ENCODE results near the gene IFT122.
"Not testable (repeated sequence)": the region's sequence is repeated elsewhere in the genome, so short reads cannot be mapped to it uniquely, and the experiment has no call there.

Gene IFT122

DNA sequence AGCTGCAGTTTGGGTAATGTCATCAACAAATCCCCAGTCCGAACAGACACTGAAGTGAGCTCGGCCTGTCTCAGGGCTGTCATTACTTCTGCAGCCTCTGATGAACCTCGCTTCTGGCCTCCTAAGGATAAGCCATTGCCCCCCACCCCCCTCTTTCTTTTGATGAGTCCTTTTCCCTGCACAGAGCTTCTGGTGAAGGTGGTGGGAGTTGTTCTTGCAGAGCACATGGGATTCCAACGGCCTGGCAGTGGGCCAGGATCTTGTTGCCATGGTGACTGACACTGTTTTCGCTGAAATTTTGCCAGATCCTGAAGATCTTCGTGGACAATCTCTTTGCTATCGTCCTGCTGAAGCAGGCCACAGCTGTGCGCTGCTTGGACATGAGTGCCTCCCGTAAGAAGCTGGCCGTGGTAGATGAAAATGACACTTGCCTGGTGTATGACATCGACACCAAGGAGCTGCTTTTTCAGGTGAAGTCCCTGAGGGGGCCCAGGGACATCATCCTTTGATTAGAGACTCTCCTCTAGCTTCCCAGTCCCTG is 41.3 kb downstream of the IFT122 start:
- not testable (repeated sequence) for DNase-seq

DNA sequence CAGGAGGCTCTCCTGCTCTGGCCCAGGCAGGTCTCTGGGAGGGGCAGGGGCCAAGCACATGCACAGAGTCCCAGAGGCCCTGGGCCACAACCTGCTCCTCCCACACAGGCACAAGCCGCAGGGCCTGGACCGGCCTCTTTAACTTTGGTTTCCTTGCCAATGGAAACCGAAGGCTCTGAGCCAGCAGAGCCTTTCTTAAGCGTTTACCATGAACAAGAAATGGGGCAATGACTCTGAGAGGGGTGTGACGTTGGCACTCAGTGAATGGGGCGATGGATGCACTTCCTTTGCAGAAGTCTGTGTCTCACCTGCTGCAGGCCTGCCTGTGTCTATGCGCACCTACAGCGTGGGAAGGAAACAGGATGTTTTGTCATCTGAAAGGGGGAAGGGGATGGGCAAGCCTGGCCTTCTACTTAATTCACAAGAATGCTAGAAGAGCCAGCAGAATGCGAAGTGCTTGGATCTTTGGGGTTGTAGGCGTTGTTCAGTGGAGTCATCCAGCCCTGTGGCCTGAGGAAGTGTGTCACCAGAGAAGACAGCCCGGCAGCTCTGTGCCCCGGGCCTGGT is 41.8 kb downstream of the IFT122 start:
- DNase-seq = no peak

DNA sequence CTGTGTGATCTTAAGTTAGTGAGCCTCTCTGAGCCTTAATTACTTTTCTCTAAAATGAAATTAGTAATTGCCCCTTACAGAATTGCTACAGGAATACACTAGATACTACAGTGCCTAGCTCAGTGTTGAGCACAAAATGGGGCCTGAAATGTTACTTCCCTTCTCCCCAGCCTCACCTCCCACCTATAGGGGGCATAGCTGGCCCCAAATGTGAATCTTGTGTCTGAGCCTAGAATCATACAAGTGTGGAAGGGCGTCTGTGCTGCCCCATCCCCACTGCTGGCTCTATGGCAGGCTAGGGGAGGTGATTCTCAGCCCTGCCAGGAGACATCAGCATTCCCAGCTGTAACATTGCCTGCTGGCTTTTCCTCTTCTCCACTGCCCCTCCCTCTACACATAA is 42.7 kb downstream of the IFT122 start:
- DNase-seq = no peak

DNA sequence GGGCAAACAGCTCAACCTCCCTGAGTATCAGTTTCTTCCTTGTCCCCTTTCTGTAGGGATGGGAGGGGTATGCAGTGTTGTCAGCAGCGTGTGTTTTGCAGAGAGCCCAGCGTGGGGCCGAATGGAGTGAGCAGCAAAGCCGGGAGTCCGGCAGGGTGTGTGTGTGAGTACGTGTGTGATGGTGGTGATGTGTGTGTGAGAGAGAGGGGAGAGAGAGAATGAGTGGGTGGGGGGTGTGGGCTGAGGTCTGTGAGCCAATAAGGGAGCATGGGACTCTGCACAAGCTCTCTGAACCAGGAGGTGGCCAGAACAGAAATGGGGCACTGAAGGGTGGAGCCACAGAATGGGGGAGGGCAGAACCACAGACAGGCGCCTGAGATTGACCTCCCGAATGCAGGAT is 43.8 kb downstream of the IFT122 start:
- no peak for DNase-seq

- not testable (repeated sequence) for DNase-seq
Measured at GRCh38 chr3:129485146-129485545, 45.1 kb downstream of the IFT122 start.

DNA sequence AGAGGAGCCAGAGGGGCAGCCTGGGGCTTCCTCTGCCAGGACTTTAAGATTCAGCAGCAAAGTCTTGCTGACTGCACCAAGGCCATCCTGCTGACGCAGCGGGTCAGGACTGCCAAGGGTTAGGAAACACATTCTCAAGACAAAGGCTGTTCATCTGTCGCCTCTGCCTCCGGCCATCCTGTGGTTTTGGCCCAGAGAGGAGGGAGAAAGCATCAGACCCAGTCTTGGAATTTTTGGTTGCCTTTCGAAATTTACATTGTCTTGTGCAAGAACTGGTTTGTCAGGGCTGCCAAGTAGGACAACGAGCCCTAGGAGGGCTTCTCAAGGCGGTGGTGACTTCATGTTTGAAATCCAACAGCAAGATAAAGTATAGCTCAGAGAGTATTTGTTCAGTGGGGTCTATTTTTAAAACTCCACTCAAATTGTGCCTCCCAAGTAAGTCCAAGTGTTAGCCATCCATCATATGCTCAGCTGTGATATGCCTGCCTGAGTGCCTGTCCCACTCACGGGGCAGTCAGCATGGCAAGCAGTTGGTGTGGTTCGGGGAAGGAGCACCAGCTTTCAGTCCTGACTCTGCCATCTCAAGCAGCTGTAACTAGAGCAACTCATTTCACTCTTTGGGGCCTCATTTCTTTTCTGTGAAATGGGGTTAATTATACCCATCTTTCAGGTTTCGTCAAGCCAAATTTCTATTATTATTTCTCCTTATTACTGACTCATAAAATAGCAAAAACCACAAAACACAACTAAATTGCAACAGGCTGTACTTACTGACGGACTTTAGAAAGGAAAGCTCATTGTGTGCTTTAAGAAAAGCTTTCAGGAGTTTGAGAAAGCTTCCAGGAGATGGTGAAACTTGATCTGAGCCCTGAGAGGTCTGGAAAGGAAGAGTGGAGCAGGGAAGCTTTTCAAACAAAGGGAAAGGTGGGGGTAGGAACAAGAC is 46.0 kb downstream of the IFT122 start:
- DNase-seq = peak; percentile 71

GRCh38 chr3:129486664-129487035 is 46.6 kb downstream of the IFT122 start:
- no peak for DNase-seq

GRCh38 chr3:129487183-129487867 is 47.3 kb downstream of the IFT122 start:
- no peak for DNase-seq

GRCh38 chr3:129487868-129488335 is 47.9 kb downstream of the IFT122 start:
- not testable (repeated sequence) for DNase-seq

GRCh38 chr3:129489258-129489657 is 49.2 kb downstream of the IFT122 start:
- not testable (repeated sequence) for DNase-seq

DNA sequence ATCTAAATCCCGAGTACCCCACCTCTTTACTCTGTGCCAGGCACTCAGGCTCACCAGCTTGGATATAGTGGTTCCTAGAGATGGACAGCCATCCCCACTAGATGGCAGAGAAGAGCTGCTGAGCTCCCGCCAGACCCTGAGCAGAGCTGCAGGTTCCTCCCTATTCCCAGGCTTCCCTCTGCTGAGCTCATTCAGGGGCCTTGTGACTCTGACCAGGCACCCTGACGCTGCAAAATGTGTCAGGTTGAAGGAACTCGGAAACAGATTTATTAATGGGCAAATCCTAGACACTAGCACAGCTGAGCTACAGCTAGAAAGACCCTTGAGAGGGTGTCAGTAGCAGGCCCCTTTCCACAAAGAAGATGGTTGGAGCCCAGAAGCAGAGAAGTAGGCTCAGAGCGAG is 50.2 kb downstream of the IFT122 start:
- peak; percentile 34 for DNase-seq

- not testable (repeated sequence) for DNase-seq
Measured at GRCh38 chr3:129491077-129491476, 51.1 kb downstream of the IFT122 start.

DNA sequence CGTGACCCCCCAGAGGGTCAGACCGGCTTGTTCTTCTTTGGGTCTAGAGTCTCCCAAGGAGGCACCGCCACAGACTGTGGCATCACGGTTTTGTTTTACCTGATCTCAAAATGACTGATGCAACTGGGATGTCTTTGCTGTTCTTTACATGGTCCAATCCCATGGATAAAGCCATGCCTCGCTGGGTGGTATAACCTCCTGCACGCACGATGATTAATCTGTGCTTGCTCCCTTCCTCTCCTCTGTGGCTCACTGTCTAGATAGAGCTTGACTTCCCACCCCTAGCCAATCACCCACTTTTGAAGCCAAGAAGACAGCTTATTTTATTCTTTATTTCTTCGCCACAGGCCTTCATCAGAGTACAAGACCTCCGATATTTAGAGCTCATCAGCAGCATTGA is 51.8 kb downstream of the IFT122 start:
- no peak for DNase-seq

DNA sequence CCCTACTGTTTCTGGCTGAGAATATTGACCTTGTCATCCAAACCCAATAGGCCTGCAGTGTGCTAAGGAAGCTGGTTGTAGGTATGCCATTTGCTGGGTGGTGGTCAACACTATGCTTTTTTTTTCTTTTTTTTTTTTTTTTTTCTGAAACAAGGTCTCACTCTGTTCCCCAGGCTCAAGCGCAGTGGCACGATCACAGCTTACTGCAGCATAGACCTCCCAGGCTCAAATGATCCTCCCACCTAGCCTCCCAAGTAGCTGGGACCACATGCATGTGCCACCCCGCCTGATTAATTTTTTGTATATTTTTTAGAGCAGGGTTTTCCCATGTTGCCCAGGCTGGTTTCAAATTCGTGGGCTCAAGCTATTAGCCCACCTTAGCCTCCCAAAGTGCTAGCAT is 52.7 kb downstream of the IFT122 start:
- DNase-seq = no peak

GRCh38 chr3:129493206-129493605 is 53.2 kb downstream of the IFT122 start:
- DNase-seq = no peak

GRCh38 chr3:129494499-129494898 is 54.5 kb downstream of the IFT122 start:
- DNase-seq = not testable (repeated sequence)

- DNase-seq = not testable (repeated sequence)
Measured at GRCh38 chr3:129495006-129495639, 55.1 kb downstream of the IFT122 start.

DNA sequence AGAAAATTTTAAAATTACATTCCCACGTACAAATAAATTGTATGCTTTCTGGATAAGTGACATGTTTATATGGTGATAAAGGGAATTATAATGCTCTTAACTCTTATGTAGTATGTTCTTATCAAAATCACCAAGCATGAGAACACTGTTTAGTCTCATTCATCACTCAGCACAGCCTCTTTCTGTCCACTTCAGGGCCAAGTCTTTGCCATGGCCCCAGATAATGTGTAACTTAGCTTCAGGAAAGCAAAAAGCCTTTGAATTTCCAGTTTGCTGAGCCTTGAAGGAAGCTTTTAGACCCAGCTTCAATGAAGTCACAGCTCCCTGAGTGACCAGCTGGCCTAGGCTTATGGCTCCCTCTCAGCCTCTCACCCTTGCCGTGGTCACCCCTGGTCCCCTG is 57.9 kb downstream of the IFT122 start:
- DNase-seq = not testable (repeated sequence)

DNA sequence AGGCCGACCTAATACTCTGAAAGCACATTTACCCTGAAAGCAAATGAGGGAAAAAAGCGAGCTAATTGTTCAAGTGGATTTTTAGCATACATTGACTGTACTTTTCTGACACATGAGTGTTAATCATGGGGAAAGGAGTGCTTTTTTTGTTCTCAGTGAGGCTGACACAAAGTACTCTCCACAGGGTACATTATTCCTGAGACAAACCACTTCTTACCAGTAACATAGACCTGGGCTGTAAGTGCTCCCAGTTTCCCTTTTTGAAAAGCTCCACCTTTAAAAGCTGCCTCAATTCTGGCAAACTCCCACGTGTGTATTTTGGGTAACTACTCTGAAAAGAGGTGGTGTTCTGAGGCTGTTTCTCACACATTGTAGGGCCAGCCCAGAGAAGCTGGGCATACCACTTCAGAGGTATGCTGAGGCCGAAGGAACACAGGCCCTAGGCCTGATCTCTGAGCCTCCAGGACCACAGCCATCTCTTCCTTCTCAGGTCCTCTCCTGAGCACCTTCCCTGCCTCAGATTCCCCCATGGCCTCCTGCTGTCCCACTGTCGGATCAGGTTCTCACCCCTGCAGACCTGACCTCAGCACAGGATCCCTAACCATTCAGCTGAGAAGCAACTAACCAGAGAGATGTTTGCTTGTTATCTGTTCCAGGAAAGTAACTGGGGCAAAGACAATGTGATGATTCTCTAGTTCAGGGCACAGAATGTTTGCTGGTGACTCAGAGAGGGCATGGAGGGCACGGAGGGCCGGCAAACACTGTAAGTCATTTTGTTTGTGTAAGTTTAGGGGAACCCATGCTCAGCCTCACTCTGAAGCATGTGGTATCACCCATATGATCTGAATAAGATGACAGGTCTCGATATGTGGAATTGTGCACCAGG is 58.8 kb downstream of the IFT122 start:
- DNase-seq = not testable (repeated sequence)

GRCh38 chr3:129499604-129500333 is 59.7 kb downstream of the IFT122 start:
- DNase-seq = not testable (repeated sequence)

DNA sequence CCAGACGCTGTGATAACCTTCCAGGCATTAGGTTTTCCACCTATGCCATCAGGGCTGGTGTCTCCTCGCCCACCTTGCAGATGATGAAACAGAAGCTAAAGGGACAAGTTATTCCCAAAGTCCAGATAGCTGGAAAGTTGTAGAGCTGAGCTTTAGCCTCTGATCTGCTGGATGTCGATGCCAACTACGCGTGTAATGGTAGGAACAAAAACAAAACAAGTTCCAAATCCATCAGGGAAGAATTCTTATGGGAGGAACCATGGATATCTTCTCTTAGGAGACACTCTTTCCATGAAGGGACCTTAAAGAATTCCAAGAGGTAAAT is 60.3 kb downstream of the IFT122 start:
- DNase-seq = no peak

Measured in GOT3 (cell line).